GM23338 (cell line): ENCODE results near the gene KRT75. TPM values are rescaled to one million over a fixed set of nuclear protein-coding genes. Genes with fewer than 3 reads are reported as not detected.

Experiments
- ATAC-seq: fragments of 200-7000 bp; cut with Tn5 transposase; 3 replicates; pipeline ENCODE4 v1.9.1; 2020
- DNase-seq: peaks from one replicate; pipeline ENCODE4 v3.0.0-alpha.2; 2015; ENCODE audit warnings: low spot score
- H2AFZ ChIP-seq: fragments of 200-600 bp; sonication (generic); 2 replicates; pipeline ENCODE4 v1.8.0; 2016; ENCODE audit warnings: antibody characterized with exemption, mild to moderate bottlenecking, moderate library complexity
- H3F3A ChIP-seq: fragments of 200-600 bp; sonication (generic); replicated peaks from 2 replicates; pipeline ENCODE4 v1.8.0; 2017; ENCODE audit warnings: antibody characterized with exemption, mixed run types, low read depth
- H3K27ac ChIP-seq: fragments of 200-600 bp; sonication (generic); 2 replicates; pipeline ENCODE4 v1.6.1; 2016; ENCODE audit warnings: low read depth
- H3K27me3 ChIP-seq: fragments of 200-600 bp; sonication (generic); 2 replicates; pipeline ENCODE4 v1.8.0; 2016; ENCODE audit warnings: mild to moderate bottlenecking, mixed run types, moderate library complexity; ENCODE audit not compliant: insufficient read depth
- H3K36me3 ChIP-seq: fragments of 200-600 bp; sonication (generic); 2 replicates; pipeline ENCODE4 v1.8.0; 2016; ENCODE audit warnings: mild to moderate bottlenecking; ENCODE audit not compliant: insufficient read depth
- H3K4me1 ChIP-seq: fragments of 200-600 bp; sonication (generic); 2 replicates; pipeline ENCODE4 v1.8.0; 2016; ENCODE audit warnings: mild to moderate bottlenecking, moderate library complexity; ENCODE audit not compliant: insufficient read depth
- H3K4me2 ChIP-seq: fragments of 200-600 bp; sonication (generic); 2 replicates; pipeline ENCODE4 v1.7.1; 2017; ENCODE audit warnings: mixed run types
- H3K4me3 ChIP-seq: fragments of 200-600 bp; sonication (generic); 2 replicates; pipeline ENCODE4 v1.6.1; 2016; ENCODE audit warnings: mixed run types
- H3K79me2 ChIP-seq: fragments of 200-600 bp; sonication (generic); replicated peaks from 2 replicates; pipeline ENCODE4 v1.8.0; 2017; ENCODE audit warnings: mild to moderate bottlenecking; ENCODE audit not compliant: insufficient read depth
- H3K9me2 ChIP-seq: fragments of 200-600 bp; sonication (generic); 2 replicates; pipeline ENCODE4 v1.8.0; 2017; ENCODE audit not compliant: insufficient read depth
- H4K20me1 ChIP-seq: fragments of 200-600 bp; sonication (generic); replicated peaks from 2 replicates; pipeline ENCODE4 v1.8.0; 2017; ENCODE audit warnings: mild to moderate bottlenecking; ENCODE audit not compliant: insufficient read depth
- H3K27ac Mint-ChIP-seq: 2 replicates; pipeline ENCODE4 v1.8.0; 2020; ENCODE audit warnings: inconsistent platforms, mild to moderate bottlenecking, moderate library complexity, mixed read lengths
- H3K27me3 Mint-ChIP-seq: 3 replicates; pipeline ENCODE4 v1.8.0; 2022; ENCODE audit warnings: low read depth, mild to moderate bottlenecking, moderate library complexity, mixed read lengths, inconsistent platforms; ENCODE audit not compliant: insufficient read depth, poor library complexity
- H3K36me3 Mint-ChIP-seq: 3 replicates; pipeline ENCODE4 v1.8.0; 2021; ENCODE audit warnings: low read depth, mild to moderate bottlenecking, inconsistent platforms, moderate library complexity, mixed read lengths
- H3K4me1 Mint-ChIP-seq: 3 replicates; pipeline ENCODE4 v1.8.0; 2020; ENCODE audit warnings: mild to moderate bottlenecking, inconsistent platforms, mixed read lengths
- H3K4me3 Mint-ChIP-seq: 3 replicates; pipeline ENCODE4 v1.8.0; 2021; ENCODE audit warnings: moderate library complexity, mild to moderate bottlenecking, inconsistent platforms, mixed read lengths
- H3K9me3 Mint-ChIP-seq: 3 replicates; pipeline ENCODE4 v1.8.0; 2020; ENCODE audit warnings: moderate library complexity, mild to moderate bottlenecking, inconsistent platforms, mixed read lengths
- CTCF ChIP-seq, 2 experiments: fragments of 200-600 bp in 1 of 2; sonication (generic) in 1 of 2; conservative IDR thresholded peaks; 2 replicates each; pipeline versions ENCODE4 v1.5.1 to v1.6.1; 2016 to 2017; ENCODE audit warnings: antibody characterized with exemption in 2 of 2, low read depth in 2 of 2, mild to moderate bottlenecking in 2 of 2, moderate library complexity in 1 of 2
- EZH2 ChIP-seq: fragments of 200-600 bp; sonication (generic); IDR thresholded peaks from one replicate; pipeline ENCODE4 v1.8.0; 2017; ENCODE audit warnings: antibody characterized with exemption, mild to moderate bottlenecking, low read depth; ENCODE audit not compliant: unreplicated experiment
- EZH2phosphoT487 ChIP-seq: fragments of 200-600 bp; sonication (generic); IDR thresholded peaks from one replicate; pipeline ENCODE4 v1.8.1; 2018; ENCODE audit warnings: antibody characterized with exemption; ENCODE audit not compliant: unreplicated experiment
- JUNB ChIP-seq: IDR thresholded peaks from one replicate; pipeline ENCODE4 v1.6.1; 2016; ENCODE audit warnings: antibody characterized with exemption; ENCODE audit not compliant: unreplicated experiment
- POLR2AphosphoS5 ChIP-seq: IDR thresholded peaks from 2 replicates; pipeline ENCODE4 v1.6.1; 2016; ENCODE audit warnings: antibody characterized with exemption, low read depth
- REST ChIP-seq: IDR thresholded peaks from one replicate; pipeline ENCODE4 v1.6.1; 2018; ENCODE audit warnings: antibody characterized with exemption; ENCODE audit not compliant: unreplicated experiment
- STAT1 ChIP-seq: IDR thresholded peaks from one replicate; pipeline ENCODE4 v1.6.1; 2016; ENCODE audit warnings: antibody characterized with exemption; ENCODE audit not compliant: unreplicated experiment
- ZNF114 ChIP-seq: fragments of 250-450 bp; sonication (Bioruptor Pico); IDR thresholded peaks from 2 replicates; pipeline ENCODE4 v1.5.0; 2020; ENCODE audit warnings: mild to moderate bottlenecking, moderate library complexity
- ZNF331 ChIP-seq: fragments of 250-450 bp; sonication (Bioruptor Pico); IDR thresholded peaks from 2 replicates; pipeline ENCODE4 v1.5.0; 2020; ENCODE audit warnings: low read depth, mild to moderate bottlenecking, moderate library complexity
- ZNF462 ChIP-seq: fragments of 250-450 bp; sonication (Bioruptor Pico); IDR thresholded peaks from 2 replicates; pipeline ENCODE4 v1.5.0; 2020; ENCODE audit warnings: mild to moderate bottlenecking, moderate library complexity
- polyA plus RNA-seq: library from polyadenylated mRNA; unstranded; fragments of >200 nt; fragmentation: Nextera tagmentation; extraction: Ambion mirVana; gene quantifications from 2 replicates; pipeline ENCODE4 v1.2.1, GENCODE V29; 2016
- total RNA-seq: library from RNA; depleted of rRNA; stranded (reverse); fragments of >200 nt; shearing (Covaris generic); gene quantifications from 2 replicates; pipeline ENCODE4 v1.2.3, GENCODE V29; 2014
- TF ChIP-seq, protein P1 (sequence below): IDR thresholded peaks from 2 replicates; pipeline ENCODE4 v1.6.1; 2016; ENCODE audit warnings: antibody characterized with exemption

The KRT75 gene
- total and polyA plus RNA-seq, 2 experiments from 2014 or later: not detected

GRCh38 chr12:52427083-52427482, 7.1 kb downstream of the KRT75 start:
- Histone ChIP-seq H3K79me2 (no peaks in the 10 kb centered on the region), H3K27me3 (no peaks in the 10 kb centered on the region), H3K4me1 (no peaks in the 10 kb centered on the region), H3K9me2 (no peaks in the 10 kb centered on the region), H3K27ac (no peak overlapping the region), H4K20me1 (no peaks in the 10 kb centered on the region), H3K4me2 (no peak overlapping the region), H3K36me3 (no peaks in the 10 kb centered on the region), H2AFZ (no peak overlapping the region), H3F3A (no peaks in the 10 kb centered on the region), H3K4me3 (no peak overlapping the region)
- no peak for DNase-seq
- Mint-ChIP-seq H3K36me3 (no peaks in the 10 kb centered on the region), H3K4me1 (peaks cover 9% of the 10 kb centered on the region), H3K9me3 (no peaks in the 10 kb centered on the region), H3K4me3 (no peak overlapping the region), H3K27ac (no peak overlapping the region), H3K27me3 (peaks cover 8% of the 10 kb centered on the region)
- ATAC-seq: no peak
- TF ChIP-seq REST (no peak), POLR2AphosphoS5 (no peak), EZH2phosphoT487 (no peak), JUNB (no peak), STAT1 (no peak), ZNF331 (no peak), CTCF (conservative IDR thresholded peaks at IDR 0.05; ENCODE audit: low read depth in 2 of 2) (no peak), ZNF462 (CRISPR knock-in tag) (no peak), EZH2 (no peak), ZNF114 (CRISPR knock-in tag) (no peak)
- TF ChIP-seq, protein P1, sequence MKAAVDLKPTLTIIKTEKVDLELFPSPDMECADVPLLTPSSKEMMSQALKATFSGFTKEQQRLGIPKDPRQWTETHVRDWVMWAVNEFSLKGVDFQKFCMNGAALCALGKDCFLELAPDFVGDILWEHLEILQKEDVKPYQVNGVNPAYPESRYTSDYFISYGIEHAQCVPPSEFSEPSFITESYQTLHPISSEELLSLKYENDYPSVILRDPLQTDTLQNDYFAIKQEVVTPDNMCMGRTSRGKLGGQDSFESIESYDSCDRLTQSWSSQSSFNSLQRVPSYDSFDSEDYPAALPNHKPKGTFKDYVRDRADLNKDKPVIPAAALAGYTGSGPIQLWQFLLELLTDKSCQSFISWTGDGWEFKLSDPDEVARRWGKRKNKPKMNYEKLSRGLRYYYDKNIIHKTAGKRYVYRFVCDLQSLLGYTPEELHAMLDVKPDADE: no peak
